Activated CD8-positive, alpha-beta memory T cell treated with anti-CD3 and anti-CD28 coated beads, Interleukin-2, amount 50 U/mL, for 4 hours (primary cell): ENCODE data around the gene FAM136A.
"Not testable (repeated sequence)": the region's sequence is repeated elsewhere in the genome, so short reads cannot be mapped to it uniquely, and the experiment has no call there.

Source experiments
- DNase-seq: peaks from one replicate; pipeline ENCODE4 v3.0.0-alpha.2; 2020

FAM136A gene

DNA sequence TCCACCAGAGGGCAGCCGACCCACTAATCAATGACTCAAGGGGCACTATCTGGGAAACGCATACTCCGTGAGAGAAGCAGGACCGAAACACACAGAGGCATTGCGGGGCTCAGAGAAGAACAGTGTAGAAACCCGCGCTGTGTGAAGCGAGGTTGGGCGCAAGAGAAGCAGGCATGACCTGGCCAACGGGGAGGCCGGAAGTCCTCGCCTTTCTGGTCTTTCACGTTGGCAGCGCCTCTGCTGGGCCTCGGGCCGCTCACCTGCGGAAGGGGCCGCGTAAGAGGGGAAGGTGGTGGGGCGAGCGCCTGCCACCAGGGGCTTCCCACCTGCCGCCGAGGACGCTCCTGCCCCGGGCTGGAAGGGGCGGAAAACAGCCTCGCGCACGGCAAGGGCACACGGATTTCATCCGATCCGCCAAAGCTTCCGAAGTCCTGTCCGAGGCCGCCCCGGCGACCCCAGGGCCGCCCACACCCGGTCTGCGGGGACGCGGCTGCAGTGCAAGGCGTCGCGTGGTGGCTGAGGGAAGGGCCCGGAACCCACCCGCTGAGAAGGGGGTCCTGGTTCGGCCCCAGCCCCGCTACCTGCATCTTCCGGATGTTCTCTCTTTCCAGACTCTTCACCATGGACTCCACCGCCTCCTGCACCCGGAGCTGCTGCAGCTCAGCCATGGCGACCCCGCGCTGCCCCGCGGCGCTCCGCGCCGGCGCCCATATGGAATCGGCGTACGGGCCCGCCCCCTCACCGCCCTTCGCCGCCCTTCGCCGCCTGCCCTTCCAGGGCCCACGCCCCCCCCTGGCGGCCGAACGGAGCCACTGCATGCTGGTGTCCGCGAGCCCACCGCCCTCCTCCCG lies at the start of gene FAM136A:
Gene FAM136A (minus strand): TSS at position 724 of the 851 bp plus-strand sequence. CDS start 56 bp downstream, at position 668.
- peak; percentile 90 for DNase-seq

DNA sequence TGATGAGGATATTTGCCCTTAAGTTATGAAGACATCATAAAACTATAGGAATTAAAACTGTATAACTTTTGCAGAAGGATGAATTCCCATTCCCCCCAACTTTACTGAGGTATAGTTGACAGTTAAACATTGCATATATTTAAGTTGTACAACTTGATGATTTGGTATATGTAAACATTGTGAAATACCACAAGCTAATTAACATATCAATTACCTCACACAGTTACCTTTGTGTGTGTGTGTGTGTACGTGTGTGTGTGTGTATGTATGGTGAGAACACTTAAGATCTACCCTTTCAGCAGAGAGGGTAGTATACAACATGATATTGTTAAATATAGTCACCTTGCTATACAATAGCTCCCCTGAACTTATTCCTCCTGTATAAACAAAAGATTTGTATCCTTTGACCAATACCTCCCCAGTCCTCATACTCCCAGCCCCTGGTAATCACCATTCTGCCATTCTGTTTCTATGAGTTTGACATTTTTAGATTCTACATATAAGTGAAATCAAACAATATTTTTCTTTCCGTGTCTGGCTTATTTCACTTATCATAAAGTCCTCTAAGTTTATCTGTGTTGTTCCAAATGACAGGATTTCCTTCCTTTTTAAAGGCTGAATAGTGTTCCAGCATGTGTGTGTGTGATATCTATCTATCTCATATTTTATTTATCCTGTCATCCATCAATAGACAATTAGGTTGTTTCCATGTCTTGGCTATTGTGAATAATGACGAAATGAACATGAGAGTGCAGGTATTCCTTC lies 48.2 kb upstream of the FAM136A start:
- DNase-seq = no peak

- no peak for DNase-seq
These were observed 46.0 kb upstream of the FAM136A start for GRCh38 chr2:70347831-70348230.

GRCh38 chr2:70344195-70344594 lies 42.3 kb upstream of the FAM136A start:
- no peak for DNase-seq

GRCh38 chr2:70341477-70341765 lies 39.6 kb upstream of the FAM136A start:
- DNase-seq = no peak

GRCh38 chr2:70340761-70341476 lies 39.1 kb upstream of the FAM136A start:
- DNase-seq = no peak

- DNase-seq = no peak
These were observed 38.2 kb upstream of the FAM136A start for GRCh38 chr2:70340075-70340474.

DNA sequence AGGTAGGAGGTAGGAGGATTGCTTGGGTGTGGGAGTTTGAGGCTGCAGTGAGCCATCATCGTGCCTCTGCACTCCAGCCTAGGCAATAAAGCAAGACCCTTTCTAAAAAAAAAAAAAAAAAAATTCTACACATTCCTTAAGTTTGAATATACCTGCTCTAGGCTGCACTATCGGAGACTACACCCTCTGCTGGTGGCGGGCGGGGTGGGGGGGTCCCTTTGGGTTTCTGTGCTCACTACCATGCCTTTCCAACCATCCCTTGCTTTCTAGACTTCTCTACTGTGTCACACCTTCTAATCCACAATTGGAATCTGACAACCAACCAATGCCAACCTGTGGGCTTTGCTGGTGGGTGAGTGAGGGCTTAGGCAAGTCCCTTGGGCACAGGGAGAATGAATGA lies 34.7 kb upstream of the FAM136A start:
- DNase-seq = no peak

DNA sequence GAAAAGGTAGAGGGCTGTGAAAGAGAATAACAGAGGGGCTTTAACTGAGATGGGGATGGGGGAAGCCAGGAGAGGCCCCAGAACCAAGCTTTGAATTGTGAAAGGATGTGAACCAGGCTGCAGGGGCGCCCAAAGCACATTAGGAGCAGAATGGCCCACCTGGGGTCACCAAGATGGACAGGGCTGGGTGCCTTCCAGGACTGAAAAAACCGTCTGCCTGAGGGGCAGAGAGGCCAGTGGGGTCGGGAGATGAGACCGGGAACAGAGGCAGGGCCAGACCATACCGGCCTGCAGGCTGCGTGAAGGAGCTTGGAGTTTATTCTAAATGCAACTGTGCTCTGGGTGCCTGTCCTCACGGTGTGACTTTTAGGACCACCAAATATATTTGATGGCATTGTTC lies 29.1 kb upstream of the FAM136A start:
- no peak for DNase-seq

DNA sequence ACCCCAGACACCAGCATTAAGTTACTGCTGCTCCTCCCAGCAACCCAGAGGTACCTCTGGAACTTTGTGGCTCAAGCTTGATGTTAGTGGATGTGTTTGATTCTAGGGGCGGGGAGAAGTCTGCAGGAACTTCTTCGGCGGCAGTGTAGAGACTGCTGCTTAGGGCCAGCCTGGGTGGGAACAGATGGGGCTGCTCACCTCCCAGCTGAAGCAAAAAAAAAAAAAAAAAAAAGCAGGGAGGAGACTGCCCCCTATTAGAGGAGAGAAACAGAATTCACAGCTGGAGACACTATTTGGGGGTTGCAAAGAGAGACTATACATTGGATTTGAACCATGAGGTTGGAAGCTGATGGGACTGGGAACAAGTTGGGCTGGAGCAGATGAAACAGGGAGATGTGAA lies 28.6 kb upstream of the FAM136A start:
- DNase-seq = no peak

DNA sequence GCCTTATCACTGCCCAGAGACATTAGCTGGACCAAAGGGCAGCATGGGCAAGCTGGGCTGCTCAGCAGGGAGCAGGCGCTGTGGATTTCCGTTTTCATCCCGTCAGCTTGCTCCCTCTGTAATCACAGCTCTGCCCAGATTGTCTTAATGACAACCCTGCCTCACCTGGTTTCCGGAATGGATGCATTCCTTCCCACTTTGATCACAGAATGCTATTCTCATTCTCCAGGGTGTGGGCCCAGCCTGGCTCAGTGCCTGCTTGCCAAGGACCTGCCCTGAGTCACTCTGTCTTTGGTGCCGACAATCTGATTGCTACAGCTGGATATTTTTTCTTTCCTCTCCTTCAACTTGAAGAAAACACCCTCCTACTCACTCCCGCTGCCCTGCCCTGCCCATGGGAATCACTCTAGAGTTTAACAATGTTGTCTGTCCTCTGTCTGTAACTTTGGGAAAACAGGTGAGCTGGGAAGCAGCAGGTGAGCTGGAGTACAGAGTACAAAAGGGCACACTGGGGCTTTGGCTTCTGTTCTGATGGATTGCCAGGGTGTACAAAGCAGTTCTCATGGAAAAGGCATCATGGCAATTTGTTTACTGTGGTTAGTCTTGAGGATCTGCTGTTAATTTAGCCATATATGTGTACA lies 27.2 kb upstream of the FAM136A start:
- no peak for DNase-seq

DNA sequence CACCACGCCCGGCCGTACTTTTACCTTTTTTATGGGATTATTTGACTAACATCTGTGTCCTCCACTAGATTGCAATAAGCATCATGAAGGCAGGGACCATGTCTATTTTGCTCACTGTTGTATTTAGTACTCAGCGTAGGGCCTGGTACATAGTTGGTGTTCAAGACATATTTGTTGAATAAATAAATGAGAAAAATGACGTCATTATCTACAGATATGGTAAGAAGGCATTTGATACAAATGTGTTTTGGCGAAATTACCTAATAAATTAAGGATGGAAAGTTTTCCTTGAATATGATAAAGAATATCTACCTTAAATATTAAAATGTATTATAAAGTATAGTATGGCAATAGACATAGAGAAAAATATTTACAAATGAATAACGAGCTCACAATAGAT lies 24.0 kb upstream of the FAM136A start:
- DNase-seq = no peak

DNA sequence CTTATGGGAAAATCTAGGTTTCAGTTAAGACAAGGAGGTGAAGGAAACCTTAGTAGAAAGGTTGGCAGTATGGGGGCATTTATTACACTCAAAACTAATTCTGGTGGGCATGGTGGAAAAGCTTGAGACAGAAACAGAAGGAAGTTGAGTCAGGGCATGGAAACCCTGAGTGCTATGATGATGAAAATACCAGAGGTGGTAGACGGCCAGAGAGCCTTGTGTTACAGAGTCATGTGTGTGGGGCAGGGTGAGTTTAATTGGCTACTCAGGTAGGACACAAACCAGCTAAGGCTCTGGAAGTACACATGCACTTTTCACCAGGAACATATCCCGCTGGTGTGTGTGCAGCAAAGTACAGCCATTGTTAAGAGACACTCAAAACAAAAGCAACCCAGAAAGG lies 20.7 kb upstream of the FAM136A start:
- no peak for DNase-seq

GRCh38 chr2:70321370-70321769 lies 19.5 kb upstream of the FAM136A start:
- no peak for DNase-seq

- no peak for DNase-seq
These were observed 12.8 kb upstream of the FAM136A start for GRCh38 chr2:70314640-70315039.

GRCh38 chr2:70312560-70312959 lies 10.7 kb upstream of the FAM136A start:
- DNase-seq = no peak

DNA sequence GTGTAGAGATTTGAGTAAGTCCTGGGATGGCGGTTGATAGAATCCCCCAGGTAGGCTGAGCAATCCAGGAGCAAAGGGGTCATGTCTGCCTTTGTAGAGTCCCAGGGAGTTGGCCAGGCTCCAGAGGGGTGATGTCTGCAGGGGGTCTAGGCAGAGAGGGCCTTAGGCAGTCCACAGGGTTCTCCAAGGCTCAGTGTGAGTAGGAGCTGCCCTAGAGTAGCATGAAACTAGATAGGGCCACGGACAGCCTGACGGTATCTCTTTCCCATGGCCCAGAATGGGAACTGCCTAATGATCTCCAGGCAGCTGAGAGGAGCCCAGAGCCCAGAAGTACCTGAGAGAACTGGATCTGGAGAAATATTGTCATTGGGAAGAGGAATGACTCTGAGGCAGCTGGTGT lies 9.0 kb upstream of the FAM136A start:
- no peak for DNase-seq

DNA sequence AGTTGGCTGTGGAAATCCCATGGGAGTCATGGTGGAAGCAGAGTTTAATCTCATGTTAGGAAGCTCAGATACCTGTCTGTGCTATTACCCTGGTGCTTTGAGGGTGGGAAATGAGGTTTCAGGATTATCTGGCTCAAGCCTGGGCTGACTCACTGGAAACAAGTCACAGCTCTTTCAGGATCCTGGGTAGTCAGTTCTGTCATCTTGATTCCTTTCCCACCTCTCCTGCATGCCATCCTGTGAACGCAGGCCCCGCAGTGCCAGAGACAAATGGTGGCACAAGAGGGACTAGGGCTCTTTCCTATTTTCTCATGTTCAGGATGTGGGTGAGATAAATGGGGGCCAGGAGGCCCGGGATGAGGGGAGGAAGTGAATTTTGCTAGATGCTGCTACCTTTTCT lies 3.7 kb upstream of the FAM136A start:
- no peak for DNase-seq

DNA sequence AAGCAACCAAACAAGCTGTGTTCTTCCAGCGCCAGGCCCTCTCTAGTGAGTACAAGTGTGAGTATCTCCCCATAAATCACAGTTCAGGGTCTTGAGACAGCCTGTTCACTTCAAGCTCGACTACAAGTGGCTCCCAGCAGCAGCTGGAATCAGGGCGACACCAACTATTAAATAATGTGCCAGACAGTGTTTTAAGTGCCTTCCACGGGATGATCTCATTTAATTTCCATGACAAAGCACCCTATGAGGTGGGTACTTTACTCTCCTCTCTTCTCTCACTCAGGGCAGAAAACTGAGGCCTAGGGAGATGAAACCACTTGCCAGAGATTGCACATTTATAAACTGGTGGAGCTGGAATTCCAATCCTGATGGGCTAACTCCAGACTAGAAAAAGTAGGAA lies 2.6 kb upstream of the FAM136A start:
- no peak for DNase-seq

DNA sequence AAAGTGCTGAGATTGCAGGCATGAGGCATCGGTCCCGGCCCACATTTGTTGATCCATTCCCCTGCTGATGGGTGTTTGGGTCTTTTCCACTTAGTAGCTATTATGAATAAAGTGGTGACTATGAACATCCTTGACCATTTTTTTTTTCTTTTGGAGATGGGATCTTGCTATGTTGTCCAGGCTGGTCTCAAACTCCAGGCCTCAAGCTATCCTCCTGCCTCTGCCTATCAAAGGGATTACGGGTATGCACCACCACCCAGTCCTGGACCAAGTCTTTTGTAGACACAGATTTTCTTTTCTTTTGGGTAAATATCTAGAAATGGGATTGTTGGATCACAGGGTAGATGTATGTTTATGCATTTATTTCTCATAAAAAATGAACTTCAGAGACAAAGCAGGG lies 1.3 kb upstream of the FAM136A start:
- no peak for DNase-seq

GRCh38 chr2:70302195-70302546 lies 304 bp upstream of the FAM136A start:
- not testable (repeated sequence) for DNase-seq

DNA sequence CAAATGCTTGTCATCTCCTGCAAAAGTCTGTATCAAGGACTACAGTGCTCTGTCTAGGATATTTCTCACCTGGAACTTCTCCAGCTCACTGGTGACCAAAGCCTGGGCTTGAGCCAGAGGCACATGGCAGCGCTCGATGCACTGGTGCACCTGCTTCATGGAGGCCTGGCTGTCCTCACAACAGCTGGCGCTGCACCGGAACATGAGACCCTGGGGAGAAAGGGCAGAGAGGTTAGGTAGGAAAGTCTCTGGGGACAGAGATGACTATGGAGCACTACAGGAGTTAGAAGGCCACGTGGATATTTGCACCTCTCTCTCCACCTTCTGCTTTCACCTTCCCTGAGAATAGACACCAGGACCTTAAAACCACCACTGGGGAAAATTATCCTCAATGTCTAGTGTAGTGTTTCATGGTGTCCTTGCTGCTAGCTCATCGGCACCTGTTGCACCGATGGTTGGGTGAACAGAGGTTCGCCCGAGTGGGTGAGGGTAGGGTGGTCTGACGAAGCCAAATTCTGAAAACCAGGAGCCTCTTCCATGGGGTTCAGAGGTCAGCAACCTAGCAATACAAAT lies 1.0 kb downstream of the FAM136A start:
- no peak for DNase-seq

GRCh38 chr2:70297828-70298227 lies 4.0 kb downstream of the FAM136A start:
- not testable (repeated sequence) for DNase-seq
